Right kidney (tissue), 1 donor: ENCODE measurements around the gene GSN.
A peak's percentile ranks its signal among the peaks of the same experiment; 100 is the strongest.

Source experiments
- DNase-seq: peaks from one replicate; pipeline ENCODE4 v3.0.0-alpha.2; 2016

The GSN gene

DNA sequence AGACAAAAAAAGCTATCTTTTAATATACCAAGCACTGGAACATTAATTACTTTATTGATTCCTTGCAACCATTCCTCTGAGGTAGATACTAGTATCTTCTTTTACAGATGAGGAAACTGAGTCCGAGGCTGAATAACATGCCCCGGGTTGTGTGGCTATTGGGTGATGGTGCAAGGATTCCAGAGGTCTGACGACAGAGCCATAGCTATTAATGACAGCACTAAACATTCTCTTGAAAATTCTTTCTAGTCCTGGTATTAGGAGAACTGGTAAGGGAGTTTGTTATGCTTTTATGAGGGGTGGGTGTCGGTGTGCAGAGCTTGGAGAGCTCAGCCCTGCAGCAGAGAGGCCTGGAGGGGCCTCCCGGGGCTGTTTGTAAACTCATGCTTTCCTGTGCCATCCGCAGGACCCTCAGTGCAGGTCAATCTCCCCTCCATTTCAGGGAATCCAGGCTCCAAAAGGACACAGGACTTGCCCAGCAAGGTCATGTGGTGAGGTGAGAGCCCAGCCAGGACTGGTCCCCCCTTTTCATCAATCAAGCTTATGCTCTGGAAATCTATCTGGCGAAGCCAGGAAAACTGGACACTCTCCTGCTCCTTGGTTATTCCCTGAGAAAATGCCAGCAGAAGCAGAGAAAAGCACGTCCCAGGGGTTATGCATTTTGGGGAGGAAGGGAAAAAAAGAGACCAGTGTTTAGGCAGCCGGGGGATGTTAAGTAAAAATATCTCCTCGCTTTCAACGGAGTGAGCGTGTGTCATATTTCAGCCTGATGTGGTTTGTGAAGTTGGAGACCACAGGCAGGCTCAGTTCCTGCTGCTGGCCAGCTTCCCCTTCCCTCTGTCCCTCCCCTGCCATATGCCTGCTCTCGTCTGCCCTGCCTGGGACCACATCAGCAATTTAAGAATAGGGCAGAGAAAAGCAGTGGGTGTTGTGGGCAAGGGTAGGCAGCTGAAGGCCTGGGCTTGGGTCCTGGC is 3.7 kb downstream of the GSN start:
- no peak for DNase-seq

DNA sequence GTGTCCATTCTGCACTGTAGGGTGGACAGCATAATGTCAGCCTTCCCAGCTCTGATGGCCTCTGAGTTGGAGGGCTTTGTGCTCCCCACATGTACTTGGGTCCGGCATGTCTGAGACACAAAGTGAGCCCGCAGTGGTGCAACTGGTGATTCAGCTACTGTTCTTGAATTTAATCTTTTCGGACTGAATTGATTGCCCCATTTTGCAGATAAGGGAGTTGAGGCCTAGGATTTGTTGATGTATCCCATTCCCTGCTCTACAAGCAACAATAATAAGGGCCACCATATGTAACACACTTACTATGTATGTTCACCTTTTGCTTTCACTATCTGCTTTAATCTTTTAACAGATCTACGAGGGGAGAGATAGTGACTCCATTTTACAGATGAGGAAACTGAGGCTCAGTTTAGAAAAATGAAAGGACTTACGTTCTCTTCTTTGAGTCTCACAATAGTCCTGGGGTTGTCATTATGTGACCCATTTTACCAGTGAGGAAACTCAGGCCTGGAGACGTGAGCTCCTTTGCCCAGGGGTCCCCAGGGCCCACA is 4.5 kb downstream of the GSN start:
- DNase-seq: no peak

DNA sequence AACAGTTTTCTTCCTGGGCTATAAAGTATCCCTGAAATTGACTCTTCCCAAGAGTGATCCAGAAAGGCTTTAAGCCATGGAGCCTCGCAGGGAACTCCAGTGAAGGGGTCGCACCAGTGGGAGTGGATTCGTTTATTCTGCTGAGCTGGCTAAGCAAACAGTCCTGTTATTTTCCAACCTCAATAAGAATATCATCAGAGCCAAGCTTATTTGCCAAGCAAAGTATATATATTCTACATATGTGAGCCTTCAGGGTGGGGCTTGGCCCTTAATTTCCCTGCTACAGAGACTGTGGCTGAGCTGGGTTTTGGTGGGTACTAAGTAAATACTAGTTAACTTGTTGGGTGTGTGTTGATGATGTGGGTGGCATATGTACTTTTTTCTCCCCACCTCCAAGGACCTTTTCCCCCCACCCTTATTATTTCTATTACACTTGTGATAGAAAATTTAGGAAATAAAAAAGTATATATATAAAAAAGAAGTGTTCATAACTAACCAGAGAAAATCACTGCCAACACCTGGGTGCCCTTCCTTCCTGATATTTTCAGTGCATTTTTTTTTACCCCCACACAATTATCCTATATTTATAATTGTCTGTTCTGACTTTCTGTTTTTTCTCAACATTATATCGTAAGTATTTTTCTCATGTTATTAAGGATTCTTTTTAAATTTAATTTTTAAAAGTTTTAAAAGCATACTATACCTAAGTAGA is 5.3 kb downstream of the GSN start:
- DNase-seq: no peak

DNA sequence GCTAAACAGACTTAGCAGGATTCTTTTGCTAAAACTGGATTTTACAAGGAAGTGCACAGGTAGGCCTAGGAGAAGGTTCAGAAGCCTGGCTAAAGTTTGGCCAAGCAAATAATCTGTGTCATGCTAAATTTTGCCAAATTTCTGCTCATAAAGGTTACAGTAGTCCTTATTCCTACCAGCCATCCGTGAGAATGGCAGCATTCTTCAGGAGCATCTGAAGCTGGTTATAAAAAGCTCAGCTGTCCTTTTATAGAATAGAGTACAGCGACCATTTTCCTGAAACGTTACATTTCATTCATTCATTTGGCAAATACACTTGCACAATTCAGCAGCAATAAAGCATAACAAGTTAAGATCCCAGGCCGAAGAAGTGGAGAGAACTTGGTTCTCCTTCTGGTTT is 6.9 kb downstream of the GSN start:
- DNase-seq: no peak

DNA sequence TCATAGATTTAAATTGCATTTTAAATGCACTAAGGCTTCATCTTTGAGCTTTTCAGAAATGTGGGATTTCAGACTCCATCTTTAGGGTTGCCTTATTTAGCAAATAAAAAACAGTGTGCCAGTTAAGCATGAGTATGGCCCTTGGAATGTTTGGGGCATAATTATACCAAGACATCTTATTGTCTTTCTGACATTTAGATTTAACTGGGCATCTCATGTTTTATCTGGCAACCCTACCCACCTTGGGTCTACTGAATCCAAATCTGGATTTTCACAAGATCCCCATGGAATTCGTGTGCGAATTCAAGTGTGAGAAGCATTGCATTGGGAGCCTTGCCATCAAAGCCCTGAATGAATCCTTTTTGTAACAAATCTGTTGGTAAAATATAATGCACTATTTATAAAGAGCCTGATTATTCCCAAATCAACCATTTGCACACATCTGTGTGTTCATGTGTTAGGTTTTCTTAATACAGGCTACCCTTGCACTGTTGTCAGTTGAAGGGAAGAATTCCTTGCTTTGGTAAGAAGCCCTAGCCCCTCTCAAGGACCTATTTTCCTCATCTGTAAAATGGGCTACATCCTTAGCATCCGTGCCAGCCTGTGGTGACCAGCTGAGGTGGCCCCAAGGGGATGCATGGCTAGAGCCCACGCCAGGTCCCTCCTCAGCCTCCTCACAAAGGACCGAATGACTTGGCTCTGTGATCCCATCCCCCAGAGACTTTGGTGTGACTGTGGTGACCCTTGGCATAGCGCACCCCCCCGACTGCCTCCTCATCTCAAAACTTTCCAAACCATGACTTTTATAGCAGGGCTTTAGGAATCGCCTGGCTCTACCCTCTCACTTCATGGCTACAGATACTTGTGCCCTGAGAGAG is 8.1 kb downstream of the GSN start:
- no peak for DNase-seq

DNA sequence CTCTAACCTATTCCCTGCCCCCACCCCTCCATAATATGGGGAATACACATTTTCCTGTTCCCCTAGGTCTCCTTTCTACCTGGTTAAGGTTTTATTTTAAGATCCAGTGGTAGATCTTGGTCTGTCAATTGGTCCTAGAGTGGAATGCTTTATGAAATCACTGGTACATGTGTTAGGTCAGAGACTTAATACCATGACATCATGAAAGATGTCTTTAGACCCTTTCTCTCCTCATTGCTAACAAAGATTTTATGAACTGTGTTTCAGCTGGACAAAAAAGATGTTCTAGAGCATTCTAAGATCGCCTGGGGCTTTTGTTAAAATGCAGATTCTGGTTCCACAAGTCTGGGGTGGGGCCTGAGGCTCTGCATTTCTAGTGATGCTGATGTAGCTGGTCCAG is 9.1 kb downstream of the GSN start:
- DNase-seq: no peak

DNA sequence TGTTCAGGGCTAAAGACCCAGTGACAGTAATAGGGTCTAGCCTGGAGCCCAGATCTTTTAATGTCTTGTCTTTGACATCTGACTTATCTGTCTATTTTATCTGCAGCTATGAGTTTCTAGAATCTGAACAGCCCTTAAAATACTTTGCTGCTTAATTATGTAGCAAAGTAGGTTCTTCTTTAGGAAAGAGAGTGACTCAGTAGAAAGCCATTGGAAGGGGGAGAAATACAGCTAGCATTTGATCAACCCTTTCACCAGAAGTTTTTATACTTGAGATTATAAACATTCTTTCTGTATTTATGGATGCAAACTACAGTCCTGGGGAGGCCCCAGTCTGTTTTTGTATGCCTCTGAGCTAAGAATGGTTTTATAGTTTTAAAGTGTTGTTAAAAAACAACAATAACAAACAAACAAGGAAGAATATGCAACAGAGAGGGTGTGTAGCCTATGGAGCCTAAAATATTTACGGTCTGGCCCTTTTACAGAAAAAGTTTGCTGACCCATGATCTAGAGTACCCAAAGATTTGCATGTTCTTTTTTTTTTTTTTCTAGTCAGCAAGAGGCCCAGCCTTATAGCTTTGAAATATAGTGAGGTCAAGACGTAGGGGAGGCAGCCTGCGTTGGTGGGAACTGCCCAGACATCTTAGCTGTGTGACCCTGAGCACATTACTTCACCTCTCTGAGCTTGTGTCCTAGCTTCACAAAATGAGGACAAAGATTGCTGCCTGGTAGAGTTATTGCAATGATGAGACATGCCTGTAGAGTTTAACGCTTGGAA is 9.7 kb downstream of the GSN start:
- DNase-seq: no peak

DNA sequence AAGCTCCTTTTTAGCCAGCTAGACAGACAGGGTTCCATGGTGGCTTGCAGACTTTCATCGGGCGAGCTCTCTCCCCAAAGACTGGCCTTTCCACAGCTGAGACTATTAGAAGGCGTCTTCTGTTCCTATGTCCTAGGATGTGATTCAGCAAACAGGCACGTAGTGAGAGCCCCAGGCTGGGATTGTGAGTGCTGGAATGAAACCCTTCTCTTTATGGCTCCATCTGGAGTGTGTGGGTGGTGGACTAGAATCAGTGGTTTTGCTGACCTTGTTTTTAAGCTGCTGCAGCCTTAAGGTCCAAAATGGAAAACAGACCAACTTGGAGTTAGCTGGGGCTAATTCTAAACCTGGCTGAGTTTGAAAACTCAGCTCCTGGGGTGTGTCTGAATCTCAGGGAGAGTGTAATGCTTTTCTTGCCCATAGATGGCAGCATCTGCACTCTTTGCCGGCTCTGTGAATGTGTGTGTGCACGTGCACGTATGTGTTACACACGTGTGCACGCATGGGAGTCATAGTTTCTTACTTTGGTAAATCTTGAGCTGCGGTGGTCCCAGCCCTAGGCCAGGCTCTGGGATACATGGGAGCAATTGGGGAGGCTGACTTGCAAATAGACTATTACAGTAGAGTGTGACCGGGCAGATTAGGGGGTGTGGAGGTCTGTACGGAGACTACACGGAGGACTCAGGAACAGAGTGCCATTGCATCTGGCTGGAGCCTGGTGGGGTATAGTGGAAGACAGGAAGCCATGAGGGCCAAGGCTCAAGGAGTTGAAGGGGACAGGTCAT is 10.7 kb downstream of the GSN start:
- DNase-seq: peak; percentile 49

DNA sequence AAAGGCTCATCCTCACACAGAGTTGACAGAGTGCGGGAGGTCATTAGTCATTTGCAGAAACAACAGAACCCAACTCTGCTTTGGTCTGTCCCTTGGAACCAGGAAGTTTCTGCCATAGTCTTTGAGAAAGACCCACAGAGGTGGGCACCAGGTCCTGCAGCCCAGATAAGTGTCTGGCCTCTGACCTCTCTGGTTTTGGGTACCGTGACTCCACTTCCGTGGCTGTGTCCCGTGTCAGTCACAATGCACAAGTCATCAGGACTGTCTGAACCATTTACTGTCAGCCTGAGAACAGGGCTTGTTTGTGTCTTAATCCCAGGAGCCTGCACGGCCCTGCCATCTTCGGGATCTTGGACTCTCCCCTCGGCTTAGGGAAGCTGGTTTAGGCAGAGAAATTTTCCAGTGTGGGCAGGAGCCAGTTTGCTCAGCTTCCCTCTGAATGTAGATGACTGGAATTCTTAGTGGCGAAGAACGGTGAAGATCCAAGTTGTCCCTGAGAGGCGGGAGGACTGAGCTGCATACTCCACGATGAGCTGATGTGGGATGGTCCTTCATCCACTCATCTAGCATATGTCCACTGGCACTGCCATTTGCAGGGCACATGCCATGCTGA is 11.9 kb downstream of the GSN start:
- no peak for DNase-seq

DNA sequence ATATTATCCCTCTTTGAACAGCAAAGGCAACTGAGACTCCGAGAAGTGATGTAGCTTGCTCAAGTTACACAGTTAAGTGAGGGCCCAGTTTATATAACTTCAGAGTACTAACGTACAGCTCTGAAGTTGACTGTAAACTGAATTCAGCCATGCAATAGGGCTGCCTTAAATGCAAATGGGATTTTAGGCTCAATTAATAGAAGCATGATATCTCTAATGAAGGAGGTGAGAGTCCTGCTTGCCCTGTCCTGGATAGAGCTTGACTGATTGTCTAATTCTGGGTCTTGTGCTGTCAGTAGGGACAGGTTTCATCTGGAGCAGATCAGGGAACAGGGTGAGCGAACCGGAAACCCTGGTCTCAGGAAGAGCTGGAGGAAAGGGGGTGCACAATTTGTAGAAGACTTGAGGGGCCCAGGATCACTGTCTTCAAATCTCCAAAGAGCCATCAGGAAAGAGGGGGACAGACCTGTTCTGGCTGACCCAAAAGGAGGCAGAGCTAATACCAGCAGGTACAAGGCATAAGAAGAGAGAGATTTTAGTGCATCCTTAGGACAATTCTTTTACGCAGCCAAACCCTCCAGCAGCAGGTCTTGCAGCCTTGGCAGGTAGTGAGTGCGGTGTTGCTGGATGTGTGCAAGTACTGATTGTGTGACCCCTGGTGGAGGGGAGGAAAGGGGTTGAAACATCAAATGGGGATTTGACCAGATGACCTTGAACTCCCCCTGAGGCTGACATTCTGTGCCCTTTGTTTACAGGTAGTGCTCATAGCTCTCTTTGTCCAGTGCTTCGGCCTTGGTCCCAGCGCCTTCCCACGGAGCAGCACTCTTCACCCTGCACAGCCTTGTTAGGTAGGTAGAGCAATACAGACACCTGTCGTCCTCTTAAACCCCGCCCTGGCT is 13.0 kb downstream of the GSN start:
- no peak for DNase-seq

DNA sequence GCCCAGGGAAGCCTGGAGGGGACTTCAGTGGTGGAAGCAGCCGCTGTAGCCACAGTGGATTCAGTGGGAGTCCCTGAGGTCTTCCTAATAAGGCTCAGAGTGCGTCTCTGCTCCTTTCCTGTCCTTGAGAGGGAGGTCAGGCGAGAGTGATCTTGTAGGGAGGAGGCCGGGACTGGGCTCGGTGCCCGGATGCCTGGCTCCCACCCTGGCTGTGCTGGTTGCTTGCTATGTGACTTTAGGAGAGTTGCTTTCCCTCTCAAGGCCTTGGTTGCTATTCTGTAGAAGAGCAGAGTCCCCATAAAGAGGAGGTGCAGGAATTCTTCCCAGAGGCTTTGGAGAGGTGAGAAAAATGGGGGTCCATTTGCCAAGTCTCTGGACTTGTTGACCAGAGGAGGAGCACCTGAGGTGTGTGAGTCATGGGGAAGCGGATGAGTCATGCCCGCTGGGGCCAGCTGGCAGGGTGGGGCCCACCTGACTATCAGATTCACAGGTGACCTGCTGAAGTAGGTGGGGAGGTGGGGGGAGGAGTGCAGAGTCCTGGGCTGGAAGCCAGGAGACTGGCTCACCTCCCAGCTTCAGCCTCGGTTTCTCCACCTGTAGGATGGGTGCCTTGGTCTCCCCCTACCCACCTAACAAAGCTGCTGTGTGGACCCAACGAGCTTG is 13.8 kb downstream of the GSN start:
- DNase-seq: no peak

DNA sequence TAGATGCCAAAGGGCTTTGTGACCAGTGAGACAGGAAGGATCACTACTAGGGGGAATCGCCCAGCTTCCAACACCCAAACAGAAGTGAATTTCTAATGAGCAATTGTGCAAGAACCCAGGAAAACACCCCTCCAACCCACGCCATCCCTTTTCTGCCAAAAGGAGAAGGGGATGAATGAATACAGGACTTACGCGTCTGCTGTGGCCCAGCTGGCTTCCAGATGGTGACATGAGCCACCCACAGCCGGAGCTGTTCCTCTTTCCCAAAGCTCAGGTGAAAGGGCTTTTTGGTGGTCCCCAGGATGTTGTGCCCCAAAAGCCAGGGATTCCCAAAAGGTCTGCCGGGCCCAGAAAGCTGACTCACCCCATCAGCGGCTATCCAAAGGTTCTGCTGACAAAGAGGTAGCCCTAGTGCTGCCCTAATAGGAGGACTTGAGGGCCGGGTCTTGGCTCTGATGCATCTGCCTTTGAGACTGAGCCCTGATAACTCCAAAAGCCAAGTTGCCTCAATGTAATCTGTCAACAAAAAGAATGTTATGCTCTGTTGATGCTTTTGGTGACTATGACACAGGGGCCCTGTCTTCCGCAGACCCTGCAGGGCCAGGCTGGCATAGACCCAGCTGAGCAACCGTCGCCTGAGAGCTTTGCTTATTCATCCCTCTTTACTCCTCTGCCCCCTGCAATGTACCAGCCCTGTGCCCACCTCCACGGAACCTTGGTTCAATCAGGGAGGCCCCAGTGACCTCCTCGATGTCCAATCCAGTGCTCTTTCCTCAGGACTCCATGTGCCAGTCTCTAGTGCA is 14.5 kb downstream of the GSN start:
- DNase-seq: no peak

DNA sequence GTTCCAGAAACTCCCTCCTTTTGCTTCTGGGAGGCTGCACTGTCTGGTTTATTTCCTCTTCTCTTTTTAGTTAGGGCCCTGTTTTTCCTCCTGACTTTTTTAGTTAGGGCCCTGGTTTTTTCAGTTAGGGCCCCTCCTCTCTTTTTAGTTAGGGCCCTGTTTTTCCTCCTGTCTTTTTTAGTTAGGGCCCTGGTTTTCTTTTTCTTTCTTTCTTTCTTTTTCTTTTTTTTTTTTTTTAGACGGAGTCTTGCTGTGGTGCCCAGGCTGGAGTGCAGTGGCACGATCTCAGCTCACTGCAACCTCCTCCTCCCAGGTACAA is 15.1 kb downstream of the GSN start:
- DNase-seq: no peak

DNA sequence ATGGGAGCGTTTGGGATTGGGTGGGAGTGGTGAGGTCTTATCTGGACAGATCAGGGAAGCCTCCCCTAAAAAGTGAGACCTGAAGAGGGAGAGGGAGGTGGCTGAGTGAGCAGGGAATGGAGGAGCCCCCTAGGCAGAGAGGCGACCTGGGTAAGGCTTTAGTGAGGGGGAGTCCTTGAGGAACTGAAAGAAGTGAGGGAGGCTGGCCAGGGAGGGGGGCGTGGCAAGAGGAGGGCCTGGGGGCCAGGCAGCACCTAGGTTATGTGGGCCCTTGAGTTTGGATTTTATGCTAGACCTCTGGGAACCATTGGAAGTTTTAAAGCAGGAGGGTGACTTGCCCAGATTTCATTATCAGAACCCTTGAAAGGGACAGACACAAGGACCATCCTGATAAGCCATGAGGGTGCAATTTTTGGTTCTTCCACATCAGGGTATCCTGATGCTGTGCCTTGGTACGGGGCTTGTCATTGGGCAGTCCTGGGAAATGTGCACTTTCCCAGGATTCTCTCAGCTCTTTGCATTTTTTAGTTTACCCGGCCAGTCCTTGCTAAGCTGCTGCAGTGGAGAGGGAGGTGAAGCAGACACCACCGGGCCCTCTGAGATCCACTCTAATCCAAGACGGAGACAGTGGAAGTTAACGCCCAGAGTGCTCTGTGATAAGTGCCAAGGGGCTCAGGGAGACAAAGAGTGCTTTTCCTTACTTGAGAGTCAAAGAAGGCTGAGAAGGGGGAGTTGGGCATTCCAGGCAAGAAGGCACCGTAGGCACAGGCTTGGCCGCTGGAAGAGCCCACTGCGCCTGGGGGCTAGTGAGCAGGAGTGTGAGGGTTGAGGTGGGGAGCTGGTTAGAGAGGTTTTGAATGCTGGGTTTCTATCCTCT is 16.1 kb downstream of the GSN start:
- no peak for DNase-seq

DNA sequence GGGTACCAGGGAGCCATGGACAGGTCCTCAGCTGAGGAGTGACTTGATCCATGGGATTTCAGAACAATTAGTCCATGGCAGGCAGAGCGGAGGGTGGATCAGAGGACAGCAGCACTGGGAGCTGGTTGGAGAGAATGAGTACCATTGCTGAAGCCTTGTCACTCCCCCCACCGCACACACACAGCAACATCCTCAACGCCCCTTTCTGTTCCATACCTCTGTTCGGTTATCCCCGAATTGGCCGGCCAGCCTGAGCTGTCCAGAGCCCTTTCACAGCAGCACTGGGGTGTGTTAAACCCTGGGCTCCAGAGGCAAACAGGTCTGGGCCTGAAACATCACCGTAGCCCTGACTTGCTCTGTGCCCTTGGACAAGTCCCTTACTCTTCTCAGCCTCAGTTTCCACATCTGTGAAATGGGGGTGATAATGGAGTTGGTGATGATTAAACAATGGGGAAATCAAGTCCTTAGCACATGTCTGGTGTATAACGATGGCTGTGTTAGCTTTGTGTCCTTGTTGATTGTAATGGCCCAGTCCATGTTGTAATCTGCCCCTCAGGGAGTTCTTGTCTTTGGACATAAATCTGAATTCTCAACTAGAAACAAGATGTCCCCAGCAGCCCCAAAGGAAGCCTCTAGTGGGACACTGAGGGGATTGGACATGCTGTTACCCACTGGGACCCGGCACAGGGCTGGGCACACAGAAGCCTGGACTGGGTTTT is 16.9 kb downstream of the GSN start:
- DNase-seq: no peak
